GM19463 (cell line): ENCODE data around the gene THUMPD2.

Experiments used
- ATAC-seq: cut with Tn5 transposase; IDR thresholded peaks from one replicate; pipeline ENCODE4 v1.9.1; 2021; ENCODE audit warnings: mild to moderate bottlenecking, moderate library complexity; ENCODE audit not compliant: unreplicated experiment

THUMPD2 gene

GRCh38 chr2:39719317-39719716 lies 59.7 kb downstream of the THUMPD2 start:
- ATAC-seq = no peak

DNA sequence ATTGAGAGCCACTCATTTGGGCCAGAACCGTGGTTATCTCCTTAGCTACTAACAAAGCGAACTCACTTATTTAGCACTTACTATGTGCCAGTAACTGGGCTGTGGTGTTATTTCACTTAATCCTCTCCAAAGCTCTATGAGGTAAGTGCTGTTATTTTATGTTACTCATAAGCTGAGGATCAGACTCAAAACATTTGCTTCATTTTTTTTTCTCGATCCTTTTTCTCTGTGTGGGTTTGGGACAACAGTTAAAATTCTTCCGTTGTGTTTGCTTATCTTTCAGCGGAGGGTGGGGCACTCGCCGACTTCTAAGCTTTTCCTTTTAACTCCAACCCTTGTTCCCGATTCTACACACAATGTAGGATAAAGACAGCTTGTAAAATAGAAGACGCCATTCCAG lies 60.6 kb downstream of the THUMPD2 start:
- ATAC-seq = no peak

- no peak for ATAC-seq
These were observed 62.0 kb downstream of the THUMPD2 start for GRCh38 chr2:39717067-39717466.

GRCh38 chr2:39715822-39716221 lies 63.2 kb downstream of the THUMPD2 start:
- ATAC-seq = no peak

DNA sequence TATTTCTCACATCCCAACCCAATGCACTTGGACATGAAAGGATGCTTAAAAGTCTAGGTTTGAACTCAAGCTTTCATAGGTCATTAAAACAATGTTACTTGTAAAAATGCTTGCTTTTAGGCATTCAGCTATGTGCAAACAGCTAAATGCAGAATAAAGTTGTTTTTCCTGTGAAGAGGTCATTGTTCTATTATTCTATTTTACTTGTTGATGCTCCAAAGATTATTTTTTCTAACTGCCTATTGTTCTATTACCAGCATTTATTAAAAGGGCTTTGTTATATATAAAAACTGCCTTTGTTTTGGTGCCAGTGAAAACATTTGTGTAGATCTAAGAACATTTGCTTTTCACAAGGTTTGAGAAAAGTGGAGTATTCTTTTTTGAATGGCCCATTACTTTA lies 64.0 kb downstream of the THUMPD2 start:
- no peak for ATAC-seq

DNA sequence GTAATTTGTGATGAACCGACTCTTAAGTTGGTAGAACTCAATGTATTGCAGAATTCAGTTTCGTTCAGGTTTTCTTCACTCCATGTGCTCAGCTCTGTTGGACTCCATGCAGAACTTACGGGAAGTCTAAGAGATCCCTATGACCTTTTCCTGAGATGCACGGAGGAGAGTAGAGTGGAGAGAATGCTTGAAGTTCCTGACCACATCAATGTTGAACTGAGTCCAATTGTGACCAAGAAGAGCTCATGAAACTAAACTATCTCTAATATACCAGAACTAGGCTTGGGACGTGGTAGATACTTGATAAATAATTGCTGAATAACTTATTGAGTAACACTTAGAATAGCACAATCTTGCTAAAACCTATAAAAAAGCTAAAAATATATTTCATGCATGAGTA lies 66.1 kb downstream of the THUMPD2 start:
- ATAC-seq = no peak

- ATAC-seq = no peak
These were observed 68.3 kb downstream of the THUMPD2 start for GRCh38 chr2:39710807-39711206.

- no peak for ATAC-seq
These were observed 71.1 kb downstream of the THUMPD2 start for GRCh38 chr2:39708003-39708402.

GRCh38 chr2:39706945-39707344 lies 72.1 kb downstream of the THUMPD2 start:
- ATAC-seq = no peak

- ATAC-seq = no peak
These were observed 72.7 kb downstream of the THUMPD2 start for GRCh38 chr2:39706312-39706711.

DNA sequence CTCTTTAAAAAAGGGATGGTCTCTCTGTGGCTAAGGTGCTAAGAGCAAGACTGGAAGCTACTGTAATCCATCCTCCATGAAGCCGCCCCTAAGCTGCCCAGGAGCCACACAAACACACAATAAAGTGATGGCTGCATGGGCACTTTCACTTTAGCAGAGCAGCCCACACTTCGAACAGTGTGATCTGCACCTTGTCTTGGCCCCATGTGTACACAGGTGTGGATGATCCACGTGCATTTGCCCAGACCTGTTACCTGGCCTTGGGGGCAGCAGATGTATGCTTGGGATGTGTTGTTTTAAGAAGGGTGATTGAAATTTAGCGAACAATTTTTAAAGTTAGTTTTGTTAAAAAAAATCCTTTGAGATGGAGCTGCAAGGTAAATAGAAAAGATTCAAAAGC lies 73.4 kb downstream of the THUMPD2 start:
- ATAC-seq = no peak

DNA sequence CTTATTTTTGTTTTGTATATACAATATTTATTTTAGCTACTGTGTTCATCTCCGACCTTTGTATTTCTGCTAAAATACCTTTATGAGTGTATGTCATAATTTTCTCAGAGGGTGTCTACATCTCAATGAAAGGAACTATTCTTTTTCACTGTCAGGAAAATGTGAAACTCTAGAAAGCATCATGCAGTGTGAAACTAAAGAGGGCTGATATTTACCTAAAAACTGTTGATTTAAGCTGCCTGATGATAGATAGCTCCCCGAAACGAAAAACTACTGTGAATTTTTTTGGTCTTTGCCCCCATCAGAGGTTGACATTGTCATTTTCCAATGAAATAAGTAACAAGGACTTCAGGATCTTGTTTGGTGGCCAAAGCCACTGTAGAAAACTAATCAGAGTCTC lies 74.5 kb downstream of the THUMPD2 start:
- no peak for ATAC-seq

GRCh38 chr2:39703181-39703872 lies 75.7 kb downstream of the THUMPD2 start:
- no peak for ATAC-seq

GRCh38 chr2:39701137-39701536 lies 77.9 kb downstream of the THUMPD2 start:
- ATAC-seq = no peak

DNA sequence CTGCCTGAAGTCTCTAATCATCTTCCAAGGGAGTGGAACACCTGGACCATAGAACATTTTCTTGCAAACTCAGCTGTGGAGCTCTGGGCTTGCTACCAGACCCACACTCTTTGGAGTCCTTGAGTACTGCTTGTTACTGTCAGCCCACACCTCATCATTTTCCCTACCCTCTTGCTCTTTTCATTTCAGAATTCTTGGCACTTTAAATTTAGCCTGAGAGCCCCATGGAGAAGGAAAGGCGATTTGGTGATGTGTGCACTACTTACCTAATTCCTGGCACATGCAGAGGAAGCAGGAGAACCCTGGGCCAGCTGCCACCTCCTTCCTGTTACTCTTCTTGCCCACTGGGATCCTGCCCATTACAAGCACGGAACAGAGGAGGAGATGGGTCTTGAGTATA lies 81.6 kb downstream of the THUMPD2 start:
- ATAC-seq = no peak

DNA sequence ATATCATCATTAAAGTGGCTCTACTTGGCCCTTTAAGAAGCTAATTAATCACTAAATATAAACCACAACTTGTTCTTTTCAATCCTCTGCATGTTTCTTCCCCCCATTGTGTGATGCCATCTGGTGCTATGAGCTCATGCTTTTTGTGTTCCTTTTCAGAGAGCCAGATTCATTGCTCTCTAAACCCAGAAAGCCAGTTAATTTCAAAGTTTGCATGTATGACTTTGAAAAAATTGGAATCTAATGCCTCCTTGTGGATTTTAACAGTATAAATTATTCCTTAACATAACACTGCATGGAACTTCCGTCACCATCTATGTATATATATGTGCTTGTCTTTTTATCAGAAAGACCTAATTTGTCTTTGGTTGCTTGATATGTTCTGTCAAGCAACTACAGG lies 82.2 kb downstream of the THUMPD2 start:
- ATAC-seq = no peak

DNA sequence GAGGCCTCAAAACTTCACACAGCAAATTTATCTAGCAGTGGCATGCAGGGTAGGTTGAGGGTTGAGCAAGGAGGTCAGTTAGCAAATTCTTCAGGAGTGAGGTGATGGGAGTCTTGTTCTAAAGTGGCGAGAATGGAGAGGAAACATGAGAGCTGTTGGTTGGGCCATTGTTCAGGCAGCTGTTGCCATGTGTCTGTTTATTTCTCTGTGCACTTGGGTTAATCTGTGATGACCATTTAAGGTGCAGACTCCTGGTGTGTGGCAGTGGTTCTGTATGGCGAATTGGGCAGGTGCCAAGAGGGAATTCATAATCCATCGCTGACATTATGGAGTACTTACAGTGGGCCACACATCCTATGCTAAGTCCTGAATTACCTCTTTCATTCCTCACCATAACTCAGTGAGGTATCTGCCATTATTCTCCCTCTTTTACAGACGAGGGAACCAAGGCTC lies 82.9 kb downstream of the THUMPD2 start:
- no peak for ATAC-seq

- ATAC-seq = no peak
These were observed 85.8 kb downstream of the THUMPD2 start for GRCh38 chr2:39693245-39693644.

DNA sequence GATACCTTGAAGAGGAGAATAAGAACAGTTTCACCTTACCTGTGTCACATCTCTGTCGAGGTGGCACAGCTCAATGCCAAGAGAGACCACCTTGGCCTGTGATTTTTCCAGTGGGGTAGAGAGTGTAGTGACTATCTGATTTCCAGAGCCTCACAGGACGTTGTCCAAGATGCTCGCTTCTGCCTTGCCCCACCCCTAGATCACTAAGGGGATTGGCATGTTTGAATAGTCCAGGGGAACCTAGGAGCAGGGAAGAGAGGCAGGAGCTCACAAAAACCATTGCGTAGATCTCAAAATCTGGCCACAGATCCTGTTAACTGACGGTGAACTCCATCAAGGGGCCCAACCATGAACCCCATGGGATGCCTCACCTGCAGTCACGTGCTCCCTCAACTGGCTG lies 89.2 kb downstream of the THUMPD2 start:
- no peak for ATAC-seq

GRCh38 chr2:39689272-39689841 lies 89.7 kb downstream of the THUMPD2 start:
- no peak for ATAC-seq

DNA sequence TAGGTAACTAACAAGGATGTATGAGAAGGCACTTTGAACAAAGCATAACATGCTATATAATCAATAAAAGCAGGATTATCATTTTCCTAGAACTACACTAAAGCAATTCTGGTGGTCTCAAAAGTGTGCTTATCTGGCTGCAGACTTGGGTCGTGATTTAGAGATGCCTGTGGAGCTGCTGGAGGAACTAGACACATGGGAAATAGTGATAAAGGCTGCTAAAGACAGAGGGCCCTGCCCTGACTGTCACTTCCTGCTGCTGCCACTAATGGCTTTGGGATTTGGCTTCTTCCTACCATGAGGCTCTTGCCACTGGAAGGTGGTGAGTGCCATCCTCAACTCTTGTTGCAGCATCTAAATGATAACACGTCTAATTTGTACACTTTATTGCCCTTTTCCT lies 90.9 kb downstream of the THUMPD2 start:
- ATAC-seq = no peak

DNA sequence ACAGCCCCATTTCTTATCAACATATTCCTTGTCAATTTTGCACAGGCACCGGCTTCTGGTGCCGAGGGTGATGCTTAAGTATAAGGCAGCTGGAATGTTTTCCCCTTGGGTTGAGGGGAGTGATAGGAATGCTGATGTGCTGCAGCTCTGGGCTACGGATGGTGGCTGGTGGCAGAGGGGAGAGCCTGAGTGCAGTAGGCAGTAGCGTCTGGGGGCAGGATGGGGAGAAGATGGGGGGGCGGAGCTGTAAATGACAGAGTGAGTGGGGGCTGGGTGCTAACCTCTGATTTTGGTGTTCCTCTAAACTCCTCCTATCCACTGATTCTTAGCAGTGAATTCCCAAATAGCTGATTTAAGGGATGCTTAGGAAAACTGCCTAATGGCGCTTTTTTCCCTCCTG lies 92.6 kb downstream of the THUMPD2 start:
- ATAC-seq = no peak
